OCI-M2 (cell line): Measurements from ENCODE around the gene PTPRN2.

Experiments
- DNase-seq: peaks from one replicate; lab custom pipeline; 2025; ENCODE audit not compliant: unreplicated experiment; lab: John Stamatoyannopoulos, UW

The PTPRN2 gene

GRCh38 chr7:158272509-158273137, 315.0 kb downstream of the PTPRN2 start:
- DNase-seq, result no peak

- DNase-seq, result no peak
Observed at GRCh38 chr7:158272091-158272490, 315.5 kb downstream of the PTPRN2 start.

DNA sequence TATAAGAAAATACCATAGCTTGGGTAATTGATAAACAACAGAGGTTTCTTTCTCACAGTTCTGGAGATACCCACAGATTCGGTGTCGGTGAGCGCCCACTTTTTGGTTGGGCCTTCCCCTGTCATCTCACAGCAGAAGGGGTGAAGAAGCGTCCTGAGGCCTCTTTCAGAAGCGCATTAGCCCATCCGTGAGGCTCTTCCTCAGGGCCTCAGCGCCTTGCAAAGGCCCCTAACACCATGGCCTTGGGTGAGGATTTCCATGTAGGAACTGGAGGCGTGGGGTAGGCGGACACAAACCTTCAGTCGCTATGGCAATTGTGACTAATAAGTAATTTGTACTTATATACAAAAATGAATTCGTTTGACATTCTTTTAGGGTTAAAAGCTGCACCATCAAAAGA, 316.0 kb downstream of the PTPRN2 start:
- DNase-seq, result no peak

DNA sequence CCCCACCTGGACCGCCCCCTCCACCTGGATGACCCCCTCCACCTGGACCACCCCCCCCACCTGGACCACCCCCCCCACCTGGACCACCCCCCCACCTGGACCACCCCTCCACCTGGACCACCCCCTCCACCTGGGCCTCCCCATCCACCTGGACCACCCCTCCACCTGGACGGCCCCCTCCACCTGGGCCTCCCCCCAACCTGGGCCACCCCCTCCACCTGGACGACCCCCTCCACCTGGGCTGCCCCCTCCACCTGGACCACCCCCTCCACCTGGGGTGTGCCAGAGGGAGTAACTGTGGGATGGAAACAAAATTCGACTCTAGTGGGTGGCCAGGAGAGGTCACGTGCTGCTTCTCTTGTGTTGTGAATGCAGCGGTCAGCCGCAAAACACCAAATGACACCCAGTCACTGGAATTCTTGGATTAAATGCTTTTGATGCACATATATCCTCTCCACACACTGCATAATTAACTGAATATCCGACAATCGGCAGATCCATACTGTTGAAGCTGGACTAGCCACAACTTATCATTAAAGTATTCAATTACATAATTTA, 316.7 kb downstream of the PTPRN2 start:
- no peak for DNase-seq

DNA sequence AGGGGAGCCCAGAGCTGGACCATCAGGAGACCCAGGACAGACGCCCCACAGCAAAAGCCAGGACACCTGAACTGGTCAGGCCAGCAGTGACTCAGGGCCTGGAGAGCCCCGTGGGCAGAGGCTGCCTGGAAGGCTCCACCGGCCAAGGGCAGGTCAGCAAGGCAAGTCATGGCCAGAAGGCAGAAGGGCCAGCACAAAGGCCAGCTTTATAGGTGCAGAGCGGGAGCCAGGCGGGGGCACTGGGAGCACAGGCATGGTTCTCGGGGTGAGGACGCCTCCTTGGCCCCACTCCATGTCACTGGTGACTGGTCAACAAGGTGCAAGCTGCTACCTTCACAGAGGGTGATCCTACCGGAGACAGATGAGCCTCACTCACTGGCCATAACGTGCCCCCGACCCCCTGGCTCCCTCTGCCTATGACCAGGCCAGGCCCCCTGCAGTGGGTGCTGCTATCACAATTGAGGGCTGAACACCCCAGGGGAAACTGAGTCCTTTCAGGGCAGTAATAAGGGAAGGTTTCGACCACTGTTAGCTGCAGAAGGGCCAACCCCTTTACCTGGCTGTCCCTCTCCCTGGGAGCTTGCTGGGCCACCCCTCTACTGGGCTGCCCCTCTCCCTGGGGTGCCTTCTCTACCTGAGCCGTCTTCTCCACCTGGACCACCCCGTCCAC, 317.4 kb downstream of the PTPRN2 start:
- no peak for DNase-seq

GRCh38 chr7:158268816-158269535, 318.6 kb downstream of the PTPRN2 start:
- no peak for DNase-seq

GRCh38 chr7:158267742-158268435, 319.7 kb downstream of the PTPRN2 start:
- no peak for DNase-seq

DNA sequence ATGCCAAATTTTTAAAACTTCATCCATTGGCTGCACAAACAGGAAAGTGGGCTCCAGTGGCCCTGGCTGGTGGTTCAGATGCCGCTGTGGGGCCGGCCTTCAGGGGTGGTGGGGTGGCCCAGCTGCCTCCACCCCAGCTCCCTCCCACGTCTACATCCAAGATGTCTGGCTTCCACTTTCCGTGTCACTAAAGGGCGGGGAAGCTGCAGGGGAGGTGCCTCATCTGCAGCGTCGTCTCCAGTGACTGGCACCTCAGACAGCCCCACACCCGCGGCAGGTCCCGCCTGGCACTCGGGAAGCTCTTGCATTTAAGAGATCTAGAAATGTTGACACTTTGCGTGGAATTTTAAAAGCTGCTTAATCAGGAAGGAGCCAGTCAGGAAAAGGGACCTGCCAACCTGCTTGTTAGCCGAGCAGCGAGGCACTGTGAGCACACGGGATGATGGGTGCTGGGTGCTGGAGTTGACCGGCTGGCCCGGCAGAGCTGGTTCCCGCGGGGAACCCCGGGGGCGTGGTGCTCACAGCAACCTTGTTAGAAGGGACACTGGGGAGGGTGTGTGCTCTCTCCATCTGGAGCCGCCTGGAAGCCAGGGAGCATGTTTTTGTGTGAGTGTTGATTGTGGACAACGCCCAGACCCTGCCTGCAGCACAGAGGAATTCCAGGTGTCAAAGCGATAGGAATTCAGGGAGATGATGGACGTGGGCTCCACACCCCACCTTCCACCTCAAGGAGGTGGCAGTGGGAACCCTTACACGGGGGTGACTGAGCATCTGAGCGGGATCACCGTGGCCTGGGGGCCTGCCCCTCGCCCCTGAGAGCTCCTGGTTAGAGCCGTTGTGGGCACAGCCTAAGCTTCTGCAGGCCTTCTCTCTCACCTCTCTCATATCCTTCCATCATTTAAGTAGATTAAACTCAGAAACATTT, 320.5 kb downstream of the PTPRN2 start:
- no peak for DNase-seq

DNA sequence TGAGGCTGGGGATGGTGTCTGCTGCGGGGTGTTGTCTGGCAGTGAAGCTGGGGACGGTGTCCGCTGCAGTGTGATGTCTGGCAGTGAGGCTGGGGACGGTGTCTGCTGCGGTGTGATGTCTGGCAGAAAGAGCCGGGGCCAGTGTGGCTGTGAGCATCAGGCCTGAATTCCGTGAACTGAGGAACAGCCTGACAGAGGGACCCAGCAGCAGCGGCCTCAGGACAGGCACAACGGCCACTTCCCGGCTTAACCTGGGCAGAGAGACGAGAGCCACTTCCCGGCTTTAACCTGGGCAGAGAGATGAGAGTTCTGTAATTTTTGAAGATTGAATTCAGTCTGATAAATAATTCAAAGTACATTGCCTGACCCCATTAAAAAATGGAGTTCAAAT, 321.2 kb downstream of the PTPRN2 start:
- no peak for DNase-seq

DNA sequence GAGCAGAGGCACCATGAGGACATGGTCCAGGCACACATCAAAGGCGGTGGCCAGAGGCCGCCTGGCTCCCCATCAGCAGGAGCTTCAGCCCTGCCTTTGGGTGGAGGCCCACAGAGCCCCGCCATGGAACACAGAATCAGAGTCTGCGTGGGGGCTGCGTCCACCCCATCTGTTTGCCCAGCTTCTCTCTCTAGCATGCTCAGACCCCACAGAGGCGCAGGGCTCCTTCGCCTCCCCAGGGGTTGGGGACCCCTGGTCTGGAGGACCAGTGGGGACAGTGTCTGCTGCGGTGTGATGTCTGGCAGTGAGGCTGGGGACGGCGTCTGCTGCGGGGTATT, 321.9 kb downstream of the PTPRN2 start:
- no peak for DNase-seq

GRCh38 chr7:158264881-158265742, 322.5 kb downstream of the PTPRN2 start:
- no peak for DNase-seq

DNA sequence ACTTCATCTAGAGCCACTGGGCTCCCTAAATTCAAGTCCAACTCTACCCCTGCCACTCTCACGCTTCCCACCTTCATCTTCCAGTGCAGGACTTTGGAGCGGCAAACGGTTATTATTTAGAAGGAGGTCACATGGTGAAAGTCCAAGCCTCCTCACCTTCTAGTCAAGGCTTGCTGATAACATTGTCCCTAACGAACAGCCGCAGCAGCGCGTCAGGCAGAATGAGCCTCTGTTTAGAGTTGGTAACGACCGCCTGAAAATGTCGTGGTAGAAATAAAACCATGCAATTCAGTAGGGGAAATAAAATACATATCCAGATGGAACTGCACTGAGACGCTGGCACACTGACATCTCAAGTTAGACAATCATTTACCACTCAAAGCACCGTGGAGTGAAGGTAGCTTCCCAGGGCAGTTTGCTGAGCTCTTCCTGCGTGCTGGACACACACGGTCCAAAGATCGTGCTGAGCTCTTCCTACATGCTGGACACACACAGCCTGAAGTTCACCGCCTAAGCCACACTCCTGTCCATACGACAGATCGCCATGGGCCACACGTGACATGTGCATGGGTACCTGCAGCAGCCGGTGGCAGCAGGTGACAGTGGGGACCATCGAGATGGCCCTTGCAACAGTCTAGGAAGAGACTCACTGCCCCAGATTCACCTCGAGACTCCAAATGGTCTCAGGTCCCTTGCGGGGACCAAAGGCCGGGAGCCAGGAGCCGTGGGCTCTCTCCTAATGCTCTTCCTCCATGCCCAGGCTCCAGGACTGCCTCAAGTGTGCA, 323.5 kb downstream of the PTPRN2 start:
- DNase-seq, result no peak

GRCh38 chr7:158263110-158263963, 324.3 kb downstream of the PTPRN2 start:
- DNase-seq, result no peak

- no peak for DNase-seq
Observed at GRCh38 chr7:158262284-158263109, 325.1 kb downstream of the PTPRN2 start.

GRCh38 chr7:158261362-158262235, 326.0 kb downstream of the PTPRN2 start:
- no peak for DNase-seq
